WTC11 (cell line): Measurements from ENCODE around the gene COX4I1.

Experiments used
- ESRRA ChIP-seq: sonication (generic); formaldehyde crosslinking; IDR thresholded peaks from 2 replicates; pipeline ENCODE4 v1.8.1; 2022; ENCODE audit warnings: mild to moderate bottlenecking, missing genetic modification reagents, borderline replicate concordance
- FOXJ3 ChIP-seq: sonication (generic); formaldehyde crosslinking; IDR thresholded peaks from 2 replicates; pipeline ENCODE4 v1.9.0; 2021; ENCODE audit warnings: missing genetic modification reagents, mild to moderate bottlenecking, borderline replicate concordance
- FOXK1 ChIP-seq: sonication (generic); formaldehyde crosslinking; IDR thresholded peaks from 2 replicates; pipeline ENCODE4 v1.8.0; 2022; ENCODE audit warnings: mild to moderate bottlenecking, moderate library complexity, missing genetic modification reagents
- SP1 ChIP-seq: sonication (generic); formaldehyde crosslinking; conservative IDR thresholded peaks from 2 replicates; pipeline ENCODE4 v1.8.1; 2022; ENCODE audit warnings: missing genetic modification reagents
- ZNF416 ChIP-seq: fragments of 250-450 bp; sonication (Bioruptor Pico); IDR thresholded peaks from 2 replicates; pipeline ENCODE4 v1.9.0; 2021; ENCODE audit warnings: mild to moderate bottlenecking, inconsistent platforms
- ZNF423 ChIP-seq: fragments of 250-450 bp; sonication (Bioruptor Pico); IDR thresholded peaks from 2 replicates; pipeline ENCODE4 v2.1.2; 2022; ENCODE audit warnings: mild to moderate bottlenecking, moderate library complexity
- TF ChIP-seq, protein P1 (sequence below): fragments of 200-600 bp; IDR thresholded peaks from 2 replicates; pipeline ENCODE4 v1.8.0; 2022; ENCODE audit warnings: antibody characterized with exemption
- TF ChIP-seq, protein P2 (sequence below): fragments of 250-450 bp; sonication (Bioruptor Pico); IDR thresholded peaks from 2 replicates; pipeline ENCODE4 v1.9.0; 2021; ENCODE audit warnings: mild to moderate bottlenecking
- TF ChIP-seq, protein P3 (sequence below): sonication (generic); formaldehyde crosslinking; conservative IDR thresholded peaks from 2 replicates; pipeline ENCODE4 v1.8.1; 2022; ENCODE audit warnings: mild to moderate bottlenecking, missing genetic modification reagents
- TF ChIP-seq, protein P4 (sequence below): sonication (generic); formaldehyde crosslinking; IDR thresholded peaks from 2 replicates; pipeline ENCODE4 v1.8.1; 2023; ENCODE audit warnings: mild to moderate bottlenecking, missing genetic modification reagents
- TF ChIP-seq, protein P5 (sequence below): sonication (generic); formaldehyde crosslinking; IDR thresholded peaks from 2 replicates; pipeline ENCODE4 v1.8.0; 2022; ENCODE audit warnings: mild to moderate bottlenecking, missing genetic modification reagents

DNA sequence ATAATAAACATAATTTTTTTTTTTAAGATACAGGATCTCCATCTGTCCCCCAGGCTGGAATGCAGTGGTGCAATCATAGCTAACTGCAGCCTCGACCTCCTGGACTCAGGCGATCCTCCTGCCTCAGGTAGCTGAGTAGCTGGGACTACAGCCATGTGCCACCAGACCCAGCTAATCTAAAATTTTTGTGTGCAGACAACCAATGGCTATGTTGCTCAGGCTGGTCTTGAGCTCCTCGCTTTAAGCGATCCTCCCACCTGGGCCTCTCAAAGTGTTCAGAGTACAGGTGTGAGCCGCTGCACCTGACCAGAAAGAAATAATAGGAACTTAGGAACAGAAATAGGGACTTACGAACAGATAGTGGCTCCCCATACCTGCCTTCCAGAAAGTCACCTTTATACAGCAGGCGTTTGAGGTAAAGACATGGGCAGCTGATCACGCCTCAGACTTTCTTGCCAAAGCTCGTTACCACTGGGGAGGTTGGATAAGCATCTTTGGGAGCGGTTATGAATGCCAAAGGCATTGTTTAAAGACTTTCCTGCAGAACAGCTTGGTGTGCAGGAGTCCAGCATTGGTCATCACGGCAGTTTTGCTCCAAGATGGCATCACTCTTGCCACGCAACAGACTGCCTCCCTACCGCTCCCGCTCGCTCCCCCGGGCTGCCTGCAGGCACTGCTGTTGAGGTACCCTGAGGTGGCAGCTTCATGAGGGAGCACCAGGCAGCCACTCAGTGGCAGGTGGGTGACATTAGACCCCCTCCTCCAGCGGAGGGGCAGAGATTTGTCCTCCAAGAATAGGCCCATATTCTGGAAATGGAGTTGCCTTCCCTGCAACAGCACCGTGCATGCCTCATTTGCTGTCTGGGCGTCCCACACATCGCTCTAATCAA lies 13.6 kb downstream of the COX4I1 start:
- TF ChIP-seq SP1 (CRISPR knock-in tag) (no peak), ESRRA (CRISPR knock-in tag) (no peak), ZNF416 (CRISPR knock-in tag) (no peak), FOXJ3 (CRISPR knock-in tag) (no peak), ZNF423 (CRISPR knock-in tag) (no peak), FOXK1 (CRISPR knock-in tag) (no peak)
- TF ChIP-seq, protein P1, sequence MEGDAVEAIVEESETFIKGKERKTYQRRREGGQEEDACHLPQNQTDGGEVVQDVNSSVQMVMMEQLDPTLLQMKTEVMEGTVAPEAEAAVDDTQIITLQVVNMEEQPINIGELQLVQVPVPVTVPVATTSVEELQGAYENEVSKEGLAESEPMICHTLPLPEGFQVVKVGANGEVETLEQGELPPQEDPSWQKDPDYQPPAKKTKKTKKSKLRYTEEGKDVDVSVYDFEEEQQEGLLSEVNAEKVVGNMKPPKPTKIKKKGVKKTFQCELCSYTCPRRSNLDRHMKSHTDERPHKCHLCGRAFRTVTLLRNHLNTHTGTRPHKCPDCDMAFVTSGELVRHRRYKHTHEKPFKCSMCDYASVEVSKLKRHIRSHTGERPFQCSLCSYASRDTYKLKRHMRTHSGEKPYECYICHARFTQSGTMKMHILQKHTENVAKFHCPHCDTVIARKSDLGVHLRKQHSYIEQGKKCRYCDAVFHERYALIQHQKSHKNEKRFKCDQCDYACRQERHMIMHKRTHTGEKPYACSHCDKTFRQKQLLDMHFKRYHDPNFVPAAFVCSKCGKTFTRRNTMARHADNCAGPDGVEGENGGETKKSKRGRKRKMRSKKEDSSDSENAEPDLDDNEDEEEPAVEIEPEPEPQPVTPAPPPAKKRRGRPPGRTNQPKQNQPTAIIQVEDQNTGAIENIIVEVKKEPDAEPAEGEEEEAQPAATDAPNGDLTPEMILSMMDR: no peak
- TF ChIP-seq, protein P2, sequence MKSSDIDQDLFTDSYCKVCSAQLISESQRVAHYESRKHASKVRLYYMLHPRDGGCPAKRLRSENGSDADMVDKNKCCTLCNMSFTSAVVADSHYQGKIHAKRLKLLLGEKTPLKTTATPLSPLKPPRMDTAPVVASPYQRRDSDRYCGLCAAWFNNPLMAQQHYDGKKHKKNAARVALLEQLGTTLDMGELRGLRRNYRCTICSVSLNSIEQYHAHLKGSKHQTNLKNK (CRISPR knock-in tag): no peak
- TF ChIP-seq, protein P3, sequence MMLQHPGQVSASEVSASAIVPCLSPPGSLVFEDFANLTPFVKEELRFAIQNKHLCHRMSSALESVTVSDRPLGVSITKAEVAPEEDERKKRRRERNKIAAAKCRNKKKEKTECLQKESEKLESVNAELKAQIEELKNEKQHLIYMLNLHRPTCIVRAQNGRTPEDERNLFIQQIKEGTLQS (CRISPR knock-in tag): no peak
- TF ChIP-seq, protein P4, sequence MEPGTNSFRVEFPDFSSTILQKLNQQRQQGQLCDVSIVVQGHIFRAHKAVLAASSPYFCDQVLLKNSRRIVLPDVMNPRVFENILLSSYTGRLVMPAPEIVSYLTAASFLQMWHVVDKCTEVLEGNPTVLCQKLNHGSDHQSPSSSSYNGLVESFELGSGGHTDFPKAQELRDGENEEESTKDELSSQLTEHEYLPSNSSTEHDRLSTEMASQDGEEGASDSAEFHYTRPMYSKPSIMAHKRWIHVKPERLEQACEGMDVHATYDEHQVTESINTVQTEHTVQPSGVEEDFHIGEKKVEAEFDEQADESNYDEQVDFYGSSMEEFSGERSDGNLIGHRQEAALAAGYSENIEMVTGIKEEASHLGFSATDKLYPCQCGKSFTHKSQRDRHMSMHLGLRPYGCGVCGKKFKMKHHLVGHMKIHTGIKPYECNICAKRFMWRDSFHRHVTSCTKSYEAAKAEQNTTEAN (CRISPR knock-in tag): no peak
- TF ChIP-seq, protein P5, sequence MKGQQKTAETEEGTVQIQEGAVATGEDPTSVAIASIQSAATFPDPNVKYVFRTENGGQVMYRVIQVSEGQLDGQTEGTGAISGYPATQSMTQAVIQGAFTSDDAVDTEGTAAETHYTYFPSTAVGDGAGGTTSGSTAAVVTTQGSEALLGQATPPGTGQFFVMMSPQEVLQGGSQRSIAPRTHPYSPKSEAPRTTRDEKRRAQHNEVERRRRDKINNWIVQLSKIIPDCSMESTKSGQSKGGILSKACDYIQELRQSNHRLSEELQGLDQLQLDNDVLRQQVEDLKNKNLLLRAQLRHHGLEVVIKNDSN: no peak
